KOPT-K1 (cell line): Measurements from ENCODE around the gene FSTL1.
A peak's percentile ranks its signal among the peaks of the same experiment; 100 is the strongest.

Experiments
- H3K27ac ChIP-seq: fragments of 200-600 bp; sonication (generic); 2 replicates; pipeline ENCODE4 v1.5.1; 2016; ENCODE audit warnings: antibody characterized with exemption, mild to moderate bottlenecking, low read depth, low read length; ENCODE audit not compliant: poor library complexity, severe bottlenecking
- H3K36me3 ChIP-seq: fragments of 200-600 bp; sonication (generic); 2 replicates; pipeline ENCODE4 v1.5.1; 2017; ENCODE audit warnings: antibody characterized with exemption, mild to moderate bottlenecking, low read length, moderate library complexity; ENCODE audit not compliant: insufficient read depth
- H3K9me3 ChIP-seq: fragments of 200-600 bp; sonication (generic); 2 replicates; pipeline ENCODE4 v1.5.1; 2017; ENCODE audit warnings: antibody characterized with exemption, low read length, mild to moderate bottlenecking; ENCODE audit not compliant: insufficient read depth, poor library complexity, severe bottlenecking

The FSTL1 gene

GRCh38 chr3:120419797-120420196 lies 31.0 kb downstream of the FSTL1 start:
- H3K36me3 ChIP-seq = no peaks in the 10 kb centered on the region
- no peaks in the 10 kb centered on the region for H3K9me3 ChIP-seq
- no peak overlapping the region for H3K27ac ChIP-seq

- Histone ChIP-seq H3K9me3 (no peaks in the 10 kb centered on the region), H3K27ac (no peak overlapping the region), H3K36me3 (no peaks in the 10 kb centered on the region)
These were observed 31.8 kb downstream of the FSTL1 start for GRCh38 chr3:120418866-120419490.

- no peak overlapping the region for H3K27ac ChIP-seq
- no peaks in the 10 kb centered on the region for H3K9me3 ChIP-seq
- no peaks in the 10 kb centered on the region for H3K36me3 ChIP-seq
These were observed 32.3 kb downstream of the FSTL1 start for GRCh38 chr3:120418446-120418845.

GRCh38 chr3:120417272-120417911 lies 33.4 kb downstream of the FSTL1 start:
- H3K9me3 ChIP-seq = no peaks in the 10 kb centered on the region
- peak overlapping the region; percentile 49 for H3K27ac ChIP-seq
- H3K36me3 ChIP-seq = no peaks in the 10 kb centered on the region

GRCh38 chr3:120416868-120417267 lies 33.9 kb downstream of the FSTL1 start:
- Histone ChIP-seq H3K9me3 (no peaks in the 10 kb centered on the region), H3K27ac (peak overlapping the region; percentile 49), H3K36me3 (no peaks in the 10 kb centered on the region)

GRCh38 chr3:120415756-120416155 lies 35.0 kb downstream of the FSTL1 start:
- Histone ChIP-seq H3K9me3 (no peaks in the 10 kb centered on the region), H3K36me3 (no peaks in the 10 kb centered on the region), H3K27ac (no peak overlapping the region)

- Histone ChIP-seq H3K9me3 (no peaks in the 10 kb centered on the region), H3K36me3 (no peaks in the 10 kb centered on the region), H3K27ac (no peak overlapping the region)
These were observed 40.3 kb downstream of the FSTL1 start for GRCh38 chr3:120410541-120410940.

GRCh38 chr3:120410116-120410515 lies 40.7 kb downstream of the FSTL1 start:
- Histone ChIP-seq H3K27ac (no peak overlapping the region), H3K36me3 (no peaks in the 10 kb centered on the region), H3K9me3 (no peaks in the 10 kb centered on the region)

- H3K27ac ChIP-seq = peak overlapping the region; percentile 58
- H3K36me3 ChIP-seq = no peaks in the 10 kb centered on the region
- H3K9me3 ChIP-seq = no peaks in the 10 kb centered on the region
These were observed 43.1 kb downstream of the FSTL1 start for GRCh38 chr3:120407508-120408287.

- Histone ChIP-seq H3K9me3 (no peaks in the 10 kb centered on the region), H3K36me3 (no peaks in the 10 kb centered on the region), H3K27ac (no peak overlapping the region)
These were observed 45.9 kb downstream of the FSTL1 start for GRCh38 chr3:120404876-120405275.

GRCh38 chr3:120402257-120402656 lies 48.5 kb downstream of the FSTL1 start:
- Histone ChIP-seq H3K9me3 (no peaks in the 10 kb centered on the region), H3K27ac (no peak overlapping the region), H3K36me3 (no peaks in the 10 kb centered on the region)

GRCh38 chr3:120399372-120399771 lies 51.4 kb downstream of the FSTL1 start:
- H3K27ac ChIP-seq = no peak overlapping the region
- no peaks in the 10 kb centered on the region for H3K9me3 ChIP-seq
- no peaks in the 10 kb centered on the region for H3K36me3 ChIP-seq

GRCh38 chr3:120396469-120396868 lies 54.3 kb downstream of the FSTL1 start:
- Histone ChIP-seq H3K36me3 (no peaks in the 10 kb centered on the region), H3K27ac (no peak overlapping the region), H3K9me3 (no peaks in the 10 kb centered on the region)

GRCh38 chr3:120394347-120394746 lies 56.4 kb downstream of the FSTL1 start:
- Histone ChIP-seq H3K9me3 (no peaks in the 10 kb centered on the region), H3K36me3 (no peaks in the 10 kb centered on the region), H3K27ac (no peak overlapping the region)

GRCh38 chr3:120393761-120394160 lies 57.0 kb downstream of the FSTL1 start:
- H3K9me3 ChIP-seq = no peaks in the 10 kb centered on the region
- H3K36me3 ChIP-seq = no peaks in the 10 kb centered on the region
- H3K27ac ChIP-seq = no peak overlapping the region
